GM19193 (cell line): ENCODE results near the gene SERPINB13.
"Not testable (repeated sequence)": the region's sequence is repeated elsewhere in the genome, so short reads cannot be mapped to it uniquely, and the experiment has no call there.

Source experiments
- POLR2A ChIP-seq: IDR thresholded peaks from 4 replicates; pipeline ENCODE4 v1.6.1; 2011; ENCODE audit not compliant: insufficient read depth, insufficient read length; ENCODE audit errors: extremely low read depth

The SERPINB13 gene

GRCh38 chr18:63613420-63613819 is 26.3 kb downstream of the SERPINB13 start:
- TF ChIP-seq POLR2A, result no peak

GRCh38 chr18:63617049-63617914 is 30.1 kb downstream of the SERPINB13 start:
- no peak for TF ChIP-seq POLR2A

GRCh38 chr18:63617915-63618234 is 30.7 kb downstream of the SERPINB13 start:
- TF ChIP-seq POLR2A, result no peak

- TF ChIP-seq POLR2A, result no peak
Measured at GRCh38 chr18:63619661-63620060, 32.5 kb downstream of the SERPINB13 start.

- no peak for TF ChIP-seq POLR2A
Measured at GRCh38 chr18:63624863-63625262, 37.7 kb downstream of the SERPINB13 start.

GRCh38 chr18:63626431-63626830 is 39.3 kb downstream of the SERPINB13 start:
- TF ChIP-seq POLR2A, result no peak

- no peak for TF ChIP-seq POLR2A
Measured at GRCh38 chr18:63627819-63628218, 40.7 kb downstream of the SERPINB13 start.

- TF ChIP-seq POLR2A, result no peak
Measured at GRCh38 chr18:63637703-63638102, 50.6 kb downstream of the SERPINB13 start.

- TF ChIP-seq POLR2A, result not testable (repeated sequence)
Measured at GRCh38 chr18:63644142-63644541, 57.0 kb downstream of the SERPINB13 start, which contains the start of gene SERPINB4. SERPINB4 (minus strand) TSS chr18:63644256; CDS start chr18:63643577, 679 bp downstream.

- no peak for TF ChIP-seq POLR2A
Measured at GRCh38 chr18:63646936-63647335, 59.8 kb downstream of the SERPINB13 start.

GRCh38 chr18:63648241-63648640 is 61.1 kb downstream of the SERPINB13 start:
- TF ChIP-seq POLR2A, result no peak
